ENCODE data around the gene FBXO9.
"Not testable (repeated sequence)": the region's sequence is repeated elsewhere in the genome, so short reads cannot be mapped to it uniquely, and the experiment has no call there.

Gene FBXO9

GRCh38 chr6:53048431-53049195 is 16.6 kb upstream of the FBXO9 start:
- Histone ChIP-seq H3K27me3 (ENCODE audit: control insufficient read depth, insufficient read depth, low read length) (no peaks in the 10 kb centered on the region), H3K4me3 (ENCODE audit: low read length) (no peak overlapping the region), H3K9ac (ENCODE audit: low read length) (no peak overlapping the region)

GRCh38 chr6:53049415-53049814 is 15.8 kb upstream of the FBXO9 start:
- H3K9ac ChIP-seq (ENCODE audit: low read length) = no peak overlapping the region
- H3K27ac ChIP-seq (ENCODE audit: low read length) = no peak overlapping the region
- H3K4me1 ChIP-seq (ENCODE audit: control insufficient read depth, low read depth, low read length) = peaks cover 4% of the 10 kb centered on the region
- no peaks in the 10 kb centered on the region for H3K36me3 ChIP-seq (ENCODE audit: control insufficient read depth, low read depth, low read length)
- no peaks in the 10 kb centered on the region for H3K9me3 ChIP-seq (ENCODE audit: control insufficient read depth, low read depth, low read length)
- no peak overlapping the region for H3K4me3 ChIP-seq (ENCODE audit: low read length)
- no peaks in the 10 kb centered on the region for H3K27me3 ChIP-seq (ENCODE audit: control insufficient read depth, insufficient read depth, low read length)

More at GRCh38 chr6:53048431-53049195, 16.6 kb upstream of the FBXO9 start:
- Histone ChIP-seq H3K9me3 (ENCODE audit: control insufficient read depth, low read depth, low read length) (no peaks in the 10 kb centered on the region), H3K36me3 (ENCODE audit: control insufficient read depth, low read depth, low read length) (no peaks in the 10 kb centered on the region), H3K4me1 (ENCODE audit: control insufficient read depth, low read depth, low read length) (peaks cover 12% of the 10 kb centered on the region), H3K27ac (ENCODE audit: low read length) (no peak overlapping the region)

GRCh38 chr6:53052152-53052551 is 13.1 kb upstream of the FBXO9 start:
- not testable (repeated sequence) for H3K9ac ChIP-seq (ENCODE audit: low read length); H3K9me3 ChIP-seq (ENCODE audit: control insufficient read depth, low read depth, low read length); H3K27me3 ChIP-seq (ENCODE audit: control insufficient read depth, insufficient read depth, low read length); H3K36me3 ChIP-seq (ENCODE audit: control insufficient read depth, low read depth, low read length); H3K27ac ChIP-seq (ENCODE audit: low read length); H3K4me1 ChIP-seq (ENCODE audit: control insufficient read depth, low read depth, low read length); H3K4me3 ChIP-seq (ENCODE audit: low read length)

GRCh38 chr6:53054532-53054931 is 10.7 kb upstream of the FBXO9 start:
- H3K36me3 ChIP-seq (ENCODE audit: control insufficient read depth, low read depth, low read length) = no peaks in the 10 kb centered on the region
- no peak overlapping the region for H3K27ac ChIP-seq (ENCODE audit: low read length)
- no peaks in the 10 kb centered on the region for H3K9me3 ChIP-seq (ENCODE audit: control insufficient read depth, low read depth, low read length)
- no peak overlapping the region for H3K9ac ChIP-seq (ENCODE audit: low read length)
- no peaks in the 10 kb centered on the region for H3K4me1 ChIP-seq (ENCODE audit: control insufficient read depth, low read depth, low read length)
- H3K27me3 ChIP-seq (ENCODE audit: control insufficient read depth, insufficient read depth, low read length) = no peaks in the 10 kb centered on the region
- H3K4me3 ChIP-seq (ENCODE audit: low read length) = no peak overlapping the region

GRCh38 chr6:53055873-53056272 is 9.3 kb upstream of the FBXO9 start:
- Histone ChIP-seq H3K4me3 (ENCODE audit: low read length) (no peak overlapping the region), H3K9ac (ENCODE audit: low read length) (no peak overlapping the region), H3K27ac (ENCODE audit: low read length) (no peak overlapping the region), H3K4me1 (ENCODE audit: control insufficient read depth, low read depth, low read length) (peaks cover 8% of the 10 kb centered on the region), H3K9me3 (ENCODE audit: control insufficient read depth, low read depth, low read length) (no peaks in the 10 kb centered on the region), H3K27me3 (ENCODE audit: control insufficient read depth, insufficient read depth, low read length) (no peaks in the 10 kb centered on the region), H3K36me3 (ENCODE audit: control insufficient read depth, low read depth, low read length) (no peaks in the 10 kb centered on the region)

GRCh38 chr6:53056273-53056672 is 8.9 kb upstream of the FBXO9 start:
- H3K4me3 ChIP-seq (ENCODE audit: low read length) = no peak overlapping the region
- H3K9ac ChIP-seq (ENCODE audit: low read length) = no peak overlapping the region
- H3K9me3 ChIP-seq (ENCODE audit: control insufficient read depth, low read depth, low read length) = no peaks in the 10 kb centered on the region
- H3K27ac ChIP-seq (ENCODE audit: low read length) = no peak overlapping the region
- H3K27me3 ChIP-seq (ENCODE audit: control insufficient read depth, insufficient read depth, low read length) = no peaks in the 10 kb centered on the region
- H3K4me1 ChIP-seq (ENCODE audit: control insufficient read depth, low read depth, low read length) = peaks cover 8% of the 10 kb centered on the region
- H3K36me3 ChIP-seq (ENCODE audit: control insufficient read depth, low read depth, low read length) = no peaks in the 10 kb centered on the region

GRCh38 chr6:53058388-53059195 is 6.6 kb upstream of the FBXO9 start:
- Histone ChIP-seq H3K36me3 (ENCODE audit: control insufficient read depth, low read depth, low read length) (no peaks in the 10 kb centered on the region), H3K4me1 (ENCODE audit: control insufficient read depth, low read depth, low read length) (peaks cover 13% of the 10 kb centered on the region), H3K27ac (ENCODE audit: low read length) (no peak overlapping the region), H3K27me3 (ENCODE audit: control insufficient read depth, insufficient read depth, low read length) (peaks cover 10% of the 10 kb centered on the region), H3K9me3 (ENCODE audit: control insufficient read depth, low read depth, low read length) (no peaks in the 10 kb centered on the region), H3K4me3 (ENCODE audit: low read length) (no peak overlapping the region), H3K9ac (ENCODE audit: low read length) (no peak overlapping the region)

- Histone ChIP-seq H3K27me3 (ENCODE audit: control insufficient read depth, insufficient read depth, low read length) (peaks cover 10% of the 10 kb centered on the region), H3K27ac (ENCODE audit: low read length) (no peak overlapping the region), H3K9me3 (ENCODE audit: control insufficient read depth, low read depth, low read length) (no peaks in the 10 kb centered on the region), H3K4me1 (ENCODE audit: control insufficient read depth, low read depth, low read length) (peaks cover 13% of the 10 kb centered on the region), H3K9ac (ENCODE audit: low read length) (peak overlapping the region; percentile 92), H3K4me3 (ENCODE audit: low read length) (peak overlapping the region; percentile 93), H3K36me3 (ENCODE audit: control insufficient read depth, low read depth, low read length) (no peaks in the 10 kb centered on the region)
These were observed 5.3 kb upstream of the FBXO9 start for GRCh38 chr6:53059648-53060589.

- peaks cover 17% of the 10 kb centered on the region for H3K4me1 ChIP-seq (ENCODE audit: control insufficient read depth, low read depth, low read length)
- no peak overlapping the region for H3K27ac ChIP-seq (ENCODE audit: low read length)
These were observed 3.0 kb upstream of the FBXO9 start for GRCh38 chr6:53062169-53062539.

GRCh38 chr6:53064255-53064654 is 949 bp upstream of the FBXO9 start:
- not testable (repeated sequence) for H3K9ac ChIP-seq (ENCODE audit: low read length); H3K36me3 ChIP-seq (ENCODE audit: control insufficient read depth, low read depth, low read length); H3K4me3 ChIP-seq (ENCODE audit: low read length); H3K9me3 ChIP-seq (ENCODE audit: control insufficient read depth, low read depth, low read length); H3K27ac ChIP-seq (ENCODE audit: low read length)
- peaks cover 10% of the 10 kb centered on the region for H3K27me3 ChIP-seq (ENCODE audit: control insufficient read depth, insufficient read depth, low read length)
- H3K4me1 ChIP-seq (ENCODE audit: control insufficient read depth, low read depth, low read length) = peaks cover 17% of the 10 kb centered on the region

More at GRCh38 chr6:53062169-53062539, 3.0 kb upstream of the FBXO9 start:
- H3K9ac ChIP-seq (ENCODE audit: low read length) = peak overlapping the region; percentile 92
- H3K4me3 ChIP-seq (ENCODE audit: low read length) = peak overlapping the region; percentile 93
- no peaks in the 10 kb centered on the region for H3K9me3 ChIP-seq (ENCODE audit: control insufficient read depth, low read depth, low read length)
- no peaks in the 10 kb centered on the region for H3K36me3 ChIP-seq (ENCODE audit: control insufficient read depth, low read depth, low read length)
- H3K27me3 ChIP-seq (ENCODE audit: control insufficient read depth, insufficient read depth, low read length) = peaks cover 10% of the 10 kb centered on the region

- H3K27ac ChIP-seq (ENCODE audit: low read length) = no peak overlapping the region
- peaks cover 17% of the 10 kb centered on the region for H3K4me1 ChIP-seq (ENCODE audit: control insufficient read depth, low read depth, low read length)
- H3K4me3 ChIP-seq (ENCODE audit: low read length) = peak overlapping the region; percentile 100
- H3K27me3 ChIP-seq (ENCODE audit: control insufficient read depth, insufficient read depth, low read length) = peaks cover 10% of the 10 kb centered on the region
- H3K9ac ChIP-seq (ENCODE audit: low read length) = peak overlapping the region; percentile 80
- no peaks in the 10 kb centered on the region for H3K9me3 ChIP-seq (ENCODE audit: control insufficient read depth, low read depth, low read length)
- no peaks in the 10 kb centered on the region for H3K36me3 ChIP-seq (ENCODE audit: control insufficient read depth, low read depth, low read length)
These were observed 408 bp upstream of the FBXO9 start for GRCh38 chr6:53064726-53065265.
